Esophagus muscularis mucosa (tissue), 4 donors: ENCODE results near the gene HNRNPA1L2.

Experiments used
- CTCF ChIP-seq, 3 experiments: fragments of 200-600 bp in 2 of 3; fragments of 450-650 bp in 1 of 3; sonication (generic) in 2 of 3; IDR thresholded peaks; one replicate each; pipeline ENCODE4 v1.5.1; 2017 to 2019; ENCODE audit warnings: antibody characterized with exemption in 3 of 3, mild to moderate bottlenecking in 2 of 3, moderate library complexity in 1 of 3
- EP300 ChIP-seq: sonication (generic); formaldehyde crosslinking; IDR thresholded peaks from one replicate; pipeline ENCODE4 v1.6.1; 2017; ENCODE audit warnings: antibody characterized with exemption
- POLR2A ChIP-seq: fragments of 450-650 bp; IDR thresholded peaks from one replicate; pipeline ENCODE4 v1.6.1; 2017; ENCODE audit warnings: antibody characterized with exemption, moderate library complexity, mild to moderate bottlenecking, low read depth
- POLR2AphosphoS5 ChIP-seq, 2 donors: sonication (generic); formaldehyde crosslinking; IDR thresholded peaks; one replicate each; pipeline ENCODE4 v1.6.1; 2017; ENCODE audit warnings: antibody characterized with exemption in 2 of 2

DNA sequence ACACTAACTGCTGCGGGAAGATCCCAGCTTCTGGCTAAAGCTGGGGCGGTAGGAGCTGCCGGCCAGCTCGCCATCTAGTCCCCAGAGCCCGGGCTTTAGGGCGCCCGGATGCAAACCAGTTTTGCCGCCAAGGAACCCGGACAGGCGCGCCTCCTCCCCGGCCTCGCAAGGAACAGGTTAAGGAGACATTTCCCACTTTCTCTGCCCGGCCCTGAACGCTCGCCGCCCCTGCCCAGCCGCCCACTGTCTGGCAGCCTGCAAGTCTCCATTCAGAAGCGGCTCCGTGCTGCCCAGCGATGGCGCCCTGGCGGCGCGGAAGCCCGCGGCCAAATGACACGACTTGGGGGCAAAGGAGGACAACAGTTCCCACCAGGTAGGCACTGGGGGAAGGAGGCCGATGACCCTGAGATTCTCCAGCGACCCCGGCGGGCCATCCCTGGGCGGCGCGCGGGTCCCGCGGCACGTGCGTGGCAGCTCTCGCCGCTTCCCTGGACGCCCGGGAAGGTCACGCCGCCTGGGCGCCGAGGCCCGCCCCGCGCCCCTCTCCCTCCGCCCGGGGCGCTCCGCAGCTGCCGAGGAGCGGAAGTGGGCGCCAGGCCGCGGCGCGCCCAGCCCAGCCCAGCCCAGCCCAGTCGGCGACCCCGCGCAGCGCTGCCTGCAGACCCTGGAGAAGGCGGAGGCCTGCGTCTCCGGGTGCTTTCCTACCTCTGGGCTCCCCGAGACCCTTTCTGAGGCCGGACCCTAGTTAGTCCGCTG, 42.2 kb upstream of the HNRNPA1L2 start:
- TF ChIP-seq CTCF (IDR thresholded peaks at IDR 0.05), result no peak
- TF ChIP-seq POLR2A, result no peak
- no peak for TF ChIP-seq POLR2AphosphoS5 (IDR thresholded peaks at IDR 0.05)
- TF ChIP-seq EP300, result no peak
